GM23338 (cell line): ENCODE results near the gene TNFSF9. TPM values are rescaled to one million over a fixed set of nuclear protein-coding genes. Genes with fewer than 3 reads are reported as not detected.

Experiments used
- ATAC-seq: fragments of 200-7000 bp; cut with Tn5 transposase; 3 replicates; pipeline ENCODE4 v1.9.1; 2020
- DNase-seq: peaks from one replicate; pipeline ENCODE4 v3.0.0-alpha.2; 2015; ENCODE audit warnings: low spot score
- H2AFZ ChIP-seq: fragments of 200-600 bp; sonication (generic); 2 replicates; pipeline ENCODE4 v1.8.0; 2016; ENCODE audit warnings: antibody characterized with exemption, mild to moderate bottlenecking, moderate library complexity
- H3F3A ChIP-seq: fragments of 200-600 bp; sonication (generic); replicated peaks from 2 replicates; pipeline ENCODE4 v1.8.0; 2017; ENCODE audit warnings: antibody characterized with exemption, mixed run types, low read depth
- H3K27ac ChIP-seq: fragments of 200-600 bp; sonication (generic); 2 replicates; pipeline ENCODE4 v1.6.1; 2016; ENCODE audit warnings: low read depth
- H3K27me3 ChIP-seq: fragments of 200-600 bp; sonication (generic); 2 replicates; pipeline ENCODE4 v1.8.0; 2016; ENCODE audit warnings: mild to moderate bottlenecking, mixed run types, moderate library complexity; ENCODE audit not compliant: insufficient read depth
- H3K36me3 ChIP-seq: fragments of 200-600 bp; sonication (generic); 2 replicates; pipeline ENCODE4 v1.8.0; 2016; ENCODE audit warnings: mild to moderate bottlenecking; ENCODE audit not compliant: insufficient read depth
- H3K4me1 ChIP-seq: fragments of 200-600 bp; sonication (generic); 2 replicates; pipeline ENCODE4 v1.8.0; 2016; ENCODE audit warnings: mild to moderate bottlenecking, moderate library complexity; ENCODE audit not compliant: insufficient read depth
- H3K4me2 ChIP-seq: fragments of 200-600 bp; sonication (generic); 2 replicates; pipeline ENCODE4 v1.7.1; 2017; ENCODE audit warnings: mixed run types
- H3K4me3 ChIP-seq: fragments of 200-600 bp; sonication (generic); 2 replicates; pipeline ENCODE4 v1.6.1; 2016; ENCODE audit warnings: mixed run types
- H3K79me2 ChIP-seq: fragments of 200-600 bp; sonication (generic); replicated peaks from 2 replicates; pipeline ENCODE4 v1.8.0; 2017; ENCODE audit warnings: mild to moderate bottlenecking; ENCODE audit not compliant: insufficient read depth
- H3K9me2 ChIP-seq: fragments of 200-600 bp; sonication (generic); 2 replicates; pipeline ENCODE4 v1.8.0; 2017; ENCODE audit not compliant: insufficient read depth
- H4K20me1 ChIP-seq: fragments of 200-600 bp; sonication (generic); replicated peaks from 2 replicates; pipeline ENCODE4 v1.8.0; 2017; ENCODE audit warnings: mild to moderate bottlenecking; ENCODE audit not compliant: insufficient read depth
- H3K27ac Mint-ChIP-seq: 2 replicates; pipeline ENCODE4 v1.8.0; 2020; ENCODE audit warnings: inconsistent platforms, mild to moderate bottlenecking, moderate library complexity, mixed read lengths
- H3K27me3 Mint-ChIP-seq: 3 replicates; pipeline ENCODE4 v1.8.0; 2022; ENCODE audit warnings: low read depth, mild to moderate bottlenecking, moderate library complexity, mixed read lengths, inconsistent platforms; ENCODE audit not compliant: insufficient read depth, poor library complexity
- H3K36me3 Mint-ChIP-seq: 3 replicates; pipeline ENCODE4 v1.8.0; 2021; ENCODE audit warnings: low read depth, mild to moderate bottlenecking, inconsistent platforms, moderate library complexity, mixed read lengths
- H3K4me1 Mint-ChIP-seq: 3 replicates; pipeline ENCODE4 v1.8.0; 2020; ENCODE audit warnings: mild to moderate bottlenecking, inconsistent platforms, mixed read lengths
- H3K4me3 Mint-ChIP-seq: 3 replicates; pipeline ENCODE4 v1.8.0; 2021; ENCODE audit warnings: moderate library complexity, mild to moderate bottlenecking, inconsistent platforms, mixed read lengths
- H3K9me3 Mint-ChIP-seq: 3 replicates; pipeline ENCODE4 v1.8.0; 2020; ENCODE audit warnings: moderate library complexity, mild to moderate bottlenecking, inconsistent platforms, mixed read lengths
- CTCF ChIP-seq, 2 experiments: fragments of 200-600 bp in 1 of 2; sonication (generic) in 1 of 2; conservative IDR thresholded peaks; 2 replicates each; pipeline versions ENCODE4 v1.5.1 to v1.6.1; 2016 to 2017; ENCODE audit warnings: antibody characterized with exemption in 2 of 2, low read depth in 2 of 2, mild to moderate bottlenecking in 2 of 2, moderate library complexity in 1 of 2
- ETS1 ChIP-seq: IDR thresholded peaks from 2 replicates; pipeline ENCODE4 v1.6.1; 2016; ENCODE audit warnings: antibody characterized with exemption
- EZH2 ChIP-seq: fragments of 200-600 bp; sonication (generic); IDR thresholded peaks from one replicate; pipeline ENCODE4 v1.8.0; 2017; ENCODE audit warnings: antibody characterized with exemption, mild to moderate bottlenecking, low read depth; ENCODE audit not compliant: unreplicated experiment
- EZH2phosphoT487 ChIP-seq: fragments of 200-600 bp; sonication (generic); IDR thresholded peaks from one replicate; pipeline ENCODE4 v1.8.1; 2018; ENCODE audit warnings: antibody characterized with exemption; ENCODE audit not compliant: unreplicated experiment
- JUNB ChIP-seq: IDR thresholded peaks from one replicate; pipeline ENCODE4 v1.6.1; 2016; ENCODE audit warnings: antibody characterized with exemption; ENCODE audit not compliant: unreplicated experiment
- NANOG ChIP-seq: IDR thresholded peaks from 2 replicates; pipeline ENCODE4 v1.6.1; 2016; ENCODE audit warnings: antibody characterized with exemption, borderline replicate concordance
- POLR2AphosphoS5 ChIP-seq: IDR thresholded peaks from 2 replicates; pipeline ENCODE4 v1.6.1; 2016; ENCODE audit warnings: antibody characterized with exemption, low read depth
- REST ChIP-seq: IDR thresholded peaks from one replicate; pipeline ENCODE4 v1.6.1; 2018; ENCODE audit warnings: antibody characterized with exemption; ENCODE audit not compliant: unreplicated experiment
- STAT1 ChIP-seq: IDR thresholded peaks from one replicate; pipeline ENCODE4 v1.6.1; 2016; ENCODE audit warnings: antibody characterized with exemption; ENCODE audit not compliant: unreplicated experiment
- ZNF114 ChIP-seq: fragments of 250-450 bp; sonication (Bioruptor Pico); IDR thresholded peaks from 2 replicates; pipeline ENCODE4 v1.5.0; 2020; ENCODE audit warnings: mild to moderate bottlenecking, moderate library complexity
- ZNF331 ChIP-seq: fragments of 250-450 bp; sonication (Bioruptor Pico); IDR thresholded peaks from 2 replicates; pipeline ENCODE4 v1.5.0; 2020; ENCODE audit warnings: low read depth, mild to moderate bottlenecking, moderate library complexity
- polyA plus RNA-seq: library from polyadenylated mRNA; unstranded; fragments of >200 nt; fragmentation: Nextera tagmentation; extraction: Ambion mirVana; gene quantifications from 2 replicates; pipeline ENCODE4 v1.2.1, GENCODE V29; 2016
- total RNA-seq: library from RNA; depleted of rRNA; stranded (reverse); fragments of >200 nt; shearing (Covaris generic); gene quantifications from 2 replicates; pipeline ENCODE4 v1.2.3, GENCODE V29; 2014

TNFSF9 gene
- total and polyA plus RNA-seq, 2 experiments from 2014 or later: 2.6 to 9.1 TPM

GRCh38 chr19:6540918-6541689, 10.3 kb downstream of the TNFSF9 start:
- Histone ChIP-seq H4K20me1 (no peaks in the 10 kb centered on the region), H3K36me3 (no peaks in the 10 kb centered on the region; the same call in 1 of the 2 replicates), H3K4me1 (no peaks in the 10 kb centered on the region), H3F3A (no peaks in the 10 kb centered on the region), H3K9me2 (no peaks in the 10 kb centered on the region), H3K27me3 (no peaks in the 10 kb centered on the region), H3K4me2 (no peak overlapping the region), H3K79me2 (no peaks in the 10 kb centered on the region), H3K4me3 (no peak overlapping the region), H2AFZ (no peak overlapping the region), H3K27ac (no peak overlapping the region)
- H3K27me3 Mint-ChIP-seq: peaks cover 1% of the 10 kb centered on the region
- DNase-seq: no peak
- peaks cover 21% of the 10 kb centered on the region for H3K36me3 Mint-ChIP-seq
- no peak overlapping the region for H3K4me3 Mint-ChIP-seq
- H3K4me1 Mint-ChIP-seq: no peaks in the 10 kb centered on the region
- H3K9me3 Mint-ChIP-seq: peaks cover 76% of the 10 kb centered on the region
- H3K27ac Mint-ChIP-seq: no peak overlapping the region
- ATAC-seq: no peak
- no peak for TF ChIP-seq POLR2AphosphoS5
- TF ChIP-seq REST: no peak

- Mint-ChIP-seq H3K27ac (no peak overlapping the region), H3K27me3 (peaks cover 1% of the 10 kb centered on the region), H3K36me3 (peaks cover 27% of the 10 kb centered on the region), H3K4me1 (no peaks in the 10 kb centered on the region), H3K4me3 (no peak overlapping the region), H3K9me3 (peaks cover 71% of the 10 kb centered on the region)
- Histone ChIP-seq H3K36me3 (no peaks in the 10 kb centered on the region), H3K4me2 (no peak overlapping the region), H3K27ac (no peak overlapping the region), H3K9me2 (no peaks in the 10 kb centered on the region), H3K27me3 (no peaks in the 10 kb centered on the region), H2AFZ (no peak overlapping the region), H3K4me1 (no peaks in the 10 kb centered on the region), H3K4me3 (no peak overlapping the region), H3K79me2 (no peaks in the 10 kb centered on the region), H3F3A (no peaks in the 10 kb centered on the region), H4K20me1 (no peaks in the 10 kb centered on the region)
- DNase-seq (no peak), ATAC-seq (no peak)
- no peak for TF ChIP-seq EZH2phosphoT487
- no peak for TF ChIP-seq NANOG
- TF ChIP-seq ZNF331 (CRISPR knock-in tag): no peak
- no peak for TF ChIP-seq ETS1
- no peak for TF ChIP-seq CTCF (conservative IDR thresholded peaks at IDR 0.05; ENCODE audit: low read depth in 2 of 2)
- TF ChIP-seq ZNF114: no peak
- no peak for TF ChIP-seq JUNB
- no peak for TF ChIP-seq STAT1
- TF ChIP-seq EZH2: no peak
Measured at GRCh38 chr19:6543866-6544347, 13.1 kb downstream of the TNFSF9 start.
